Subcutaneous abdominal adipose tissue (tissue), 5 donors: ENCODE measurements around the gene HSD3B2.

ENCODE experiments used
- H3K27ac ChIP-seq: one replicate; pipeline ENCODE4 v1.7.0; 2013; ENCODE audit warnings: low read depth, mild to moderate bottlenecking, inconsistent platforms, low read length, moderate library complexity
- H3K27me3 ChIP-seq, 5 donors: one replicate each; pipeline ENCODE4 v1.7.0; 2013; ENCODE audit warnings: low read length in 5 of 5, inconsistent platforms in 1 of 5; ENCODE audit not compliant: control insufficient read depth in 5 of 5, insufficient read depth in 4 of 5
- H3K36me3 ChIP-seq, 5 donors: one replicate each; pipeline ENCODE4 v1.7.0; 2013; ENCODE audit warnings: low read length in 5 of 5; ENCODE audit not compliant: control insufficient read depth in 5 of 5, insufficient read depth in 5 of 5
- H3K4me1 ChIP-seq, 5 donors: one replicate each; pipeline ENCODE4 v1.7.0; 2013; ENCODE audit warnings: low read length in 5 of 5, mild to moderate bottlenecking in 3 of 5, moderate library complexity in 1 of 5; ENCODE audit not compliant: control insufficient read depth in 5 of 5, insufficient read depth in 5 of 5
- H3K4me3 ChIP-seq, 5 donors: one replicate each; pipeline ENCODE4 v1.7.0; 2013; ENCODE audit warnings: low read length in 5 of 5, low read depth in 1 of 5
- H3K9ac ChIP-seq, 5 donors: one replicate each; pipeline ENCODE4 v1.7.0; 2013; ENCODE audit warnings: low read length in 5 of 5, mild to moderate bottlenecking in 4 of 5, moderate library complexity in 3 of 5
- H3K9me3 ChIP-seq, 5 donors: one replicate each; pipeline ENCODE4 v1.7.0; 2013; ENCODE audit warnings: low read length in 5 of 5; ENCODE audit not compliant: control insufficient read depth in 5 of 5
- donor health status: healthy.
- donor health status: healthy.
- donor health status: healthy.
- donor health status: healthy.
- donor health status: healthy.

HSD3B2 gene

GRCh38 chr1:119394085-119394484 lies 20.9 kb upstream of the HSD3B2 start:
- H3K4me3 ChIP-seq = no peak overlapping the region
- H3K9me3 ChIP-seq = no peaks in the 10 kb centered on the region
- H3K4me1 ChIP-seq = no peaks in the 10 kb centered on the region
- H3K27me3 ChIP-seq = no peaks in the 10 kb centered on the region
- H3K27ac ChIP-seq = no peak overlapping the region
- H3K36me3 ChIP-seq = no peaks in the 10 kb centered on the region
- no peak overlapping the region for H3K9ac ChIP-seq

DNA sequence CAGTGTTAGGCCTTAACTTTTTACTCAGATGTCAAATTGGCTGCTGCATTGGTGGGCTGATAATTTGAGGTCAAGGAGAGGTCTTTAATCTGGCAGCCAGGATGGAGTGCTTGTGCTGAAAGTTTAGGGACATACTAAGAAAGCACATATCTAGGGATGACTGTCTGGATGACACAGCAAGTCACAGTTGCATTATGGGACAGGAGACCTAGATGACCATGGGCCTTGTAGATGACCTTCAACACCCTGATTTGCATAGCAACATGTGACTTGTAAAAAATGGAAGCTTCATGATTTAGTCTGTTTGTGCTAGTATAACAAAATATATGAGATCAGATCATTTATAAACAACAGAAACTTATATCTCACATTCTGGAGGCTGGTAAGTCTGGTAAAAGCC lies 18.0 kb upstream of the HSD3B2 start:
- Histone ChIP-seq H3K27ac (no peak overlapping the region), H3K4me1 (no peaks in the 10 kb centered on the region), H3K36me3 (no peaks in the 10 kb centered on the region), H3K27me3 (no peaks in the 10 kb centered on the region), H3K4me3 (no peak overlapping the region), H3K9me3 (no peaks in the 10 kb centered on the region), H3K9ac (no peak overlapping the region)

- H3K9me3 ChIP-seq = no peaks in the 10 kb centered on the region
- H3K36me3 ChIP-seq = no peaks in the 10 kb centered on the region
- H3K27ac ChIP-seq = no peak overlapping the region
- H3K4me3 ChIP-seq = no peak overlapping the region
- H3K4me1 ChIP-seq = no peaks in the 10 kb centered on the region
- no peaks in the 10 kb centered on the region for H3K27me3 ChIP-seq
- H3K9ac ChIP-seq = no peak overlapping the region
Observed at GRCh38 chr1:119397986-119398385, 17.0 kb upstream of the HSD3B2 start.

DNA sequence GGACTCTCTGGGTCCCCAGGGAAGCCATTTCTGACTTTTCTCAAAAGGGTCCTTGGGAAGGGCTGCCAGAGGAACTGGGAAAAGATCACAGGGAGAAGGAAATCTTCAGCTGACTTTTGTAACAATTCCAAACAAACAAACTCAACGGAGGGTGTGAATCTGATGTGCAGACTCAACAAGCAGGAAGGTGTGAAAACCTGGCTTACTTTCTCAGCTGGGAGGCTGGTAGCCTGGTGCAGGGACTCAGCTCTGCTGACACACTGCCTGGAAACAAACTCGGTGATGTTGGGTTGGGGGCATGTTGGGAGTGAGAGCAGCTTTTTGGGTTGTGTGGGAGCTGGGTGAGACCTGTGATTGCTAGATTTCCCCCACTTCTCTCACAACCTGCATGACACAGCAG lies 10.2 kb upstream of the HSD3B2 start:
- Histone ChIP-seq H3K9ac (no peak overlapping the region), H3K27ac (no peak overlapping the region), H3K36me3 (no peaks in the 10 kb centered on the region), H3K4me1 (no peaks in the 10 kb centered on the region), H3K27me3 (no peaks in the 10 kb centered on the region), H3K4me3 (no peak overlapping the region), H3K9me3 (peaks cover 0 to 7% (median 3%) of the 10 kb centered on the region in 5 donors)

DNA sequence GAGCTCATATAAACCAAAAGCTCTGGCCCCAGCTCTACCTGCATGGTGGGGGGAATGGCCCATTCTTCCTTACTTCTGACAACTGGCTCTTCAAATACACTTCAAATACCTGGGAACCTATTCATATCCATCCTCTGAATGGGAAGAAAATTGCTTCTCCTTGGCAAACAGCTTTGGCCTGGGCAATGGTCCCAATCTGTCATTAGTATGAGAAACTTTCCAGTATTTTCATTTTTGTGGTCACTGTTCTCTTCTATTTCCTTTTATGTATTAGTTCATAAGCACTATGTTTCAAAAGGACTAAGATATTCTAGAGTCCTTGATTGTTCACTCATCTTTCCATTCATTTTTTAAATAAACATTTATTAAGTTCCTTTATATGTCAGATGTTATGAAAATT lies 5.2 kb upstream of the HSD3B2 start:
- peaks cover 0 to 7% (median 3%) of the 10 kb centered on the region in 5 donors for H3K9me3 ChIP-seq
- no peak overlapping the region for H3K9ac ChIP-seq
- H3K27me3 ChIP-seq = no peaks in the 10 kb centered on the region
- no peaks in the 10 kb centered on the region for H3K36me3 ChIP-seq
- no peaks in the 10 kb centered on the region for H3K4me1 ChIP-seq
- no peak overlapping the region for H3K27ac ChIP-seq
- H3K4me3 ChIP-seq = no peak overlapping the region

- Histone ChIP-seq H3K4me1 (no peaks in the 10 kb centered on the region), H3K27ac (no peak overlapping the region), H3K9ac (no peak overlapping the region), H3K27me3 (no peaks in the 10 kb centered on the region), H3K4me3 (no peak overlapping the region), H3K36me3 (no peaks in the 10 kb centered on the region), H3K9me3 (peaks cover 0 to 4% (median 0%) of the 10 kb centered on the region in 5 donors)
Observed at GRCh38 chr1:119410961-119411360, 4.0 kb upstream of the HSD3B2 start.

DNA sequence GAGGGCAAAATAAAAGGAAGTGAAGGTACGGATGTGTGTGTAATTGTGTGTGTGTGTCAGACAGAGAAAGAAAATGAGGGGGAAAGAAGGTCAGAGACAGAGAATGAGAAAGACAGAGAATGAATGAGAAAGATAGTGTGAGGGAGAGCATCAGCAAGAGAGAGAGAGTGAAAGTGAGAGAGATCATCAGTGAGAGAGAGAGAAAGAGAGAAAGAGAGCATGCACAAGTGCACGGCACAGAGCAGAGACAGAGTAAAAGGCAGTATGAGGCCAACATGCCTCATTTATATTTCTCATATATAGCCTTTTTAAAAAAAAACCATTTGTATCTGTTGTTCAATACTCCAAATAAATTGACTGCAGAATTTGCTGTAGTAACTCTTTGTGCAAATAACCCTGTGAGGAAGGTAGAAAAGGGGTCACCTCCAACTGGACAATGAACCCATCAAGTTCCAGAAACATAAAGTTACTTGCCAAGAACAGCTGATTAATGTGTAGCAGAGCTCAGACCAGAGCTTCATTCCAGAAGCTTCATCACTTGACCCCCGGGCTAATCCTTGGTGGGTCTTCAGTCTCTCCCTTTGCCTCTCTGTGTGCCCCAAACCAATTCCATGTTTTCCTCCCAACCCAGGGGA lies 1.2 kb downstream of the HSD3B2 start:
- no peak overlapping the region for H3K9ac ChIP-seq
- H3K36me3 ChIP-seq = no peaks in the 10 kb centered on the region
- no peaks in the 10 kb centered on the region for H3K4me1 ChIP-seq
- no peaks in the 10 kb centered on the region for H3K9me3 ChIP-seq
- no peaks in the 10 kb centered on the region for H3K27me3 ChIP-seq
- H3K4me3 ChIP-seq = no peak overlapping the region
- H3K27ac ChIP-seq = no peak overlapping the region

DNA sequence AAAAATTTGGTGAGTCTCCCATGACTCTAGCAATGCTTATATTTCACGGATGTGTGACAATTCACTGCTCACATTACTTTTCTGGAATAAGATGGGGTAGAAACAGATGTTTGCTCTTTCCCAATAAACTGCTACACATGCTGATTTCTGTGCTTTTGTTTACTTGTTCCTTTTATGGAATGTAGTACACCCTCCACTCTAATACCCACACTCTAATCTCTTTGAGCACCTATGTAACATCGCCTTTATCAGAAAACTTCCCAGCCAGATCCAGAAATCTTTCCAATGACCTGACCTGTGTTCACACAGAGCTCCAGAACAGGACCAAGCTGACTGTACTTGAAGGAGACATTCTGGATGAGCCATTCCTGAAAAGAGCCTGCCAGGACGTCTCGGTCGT lies 4.2 kb downstream of the HSD3B2 start:
- H3K9ac ChIP-seq = no peak overlapping the region
- H3K4me3 ChIP-seq = no peak overlapping the region
- no peaks in the 10 kb centered on the region for H3K9me3 ChIP-seq
- no peaks in the 10 kb centered on the region for H3K27me3 ChIP-seq
- no peak overlapping the region for H3K27ac ChIP-seq
- no peaks in the 10 kb centered on the region for H3K36me3 ChIP-seq
- H3K4me1 ChIP-seq = no peaks in the 10 kb centered on the region

DNA sequence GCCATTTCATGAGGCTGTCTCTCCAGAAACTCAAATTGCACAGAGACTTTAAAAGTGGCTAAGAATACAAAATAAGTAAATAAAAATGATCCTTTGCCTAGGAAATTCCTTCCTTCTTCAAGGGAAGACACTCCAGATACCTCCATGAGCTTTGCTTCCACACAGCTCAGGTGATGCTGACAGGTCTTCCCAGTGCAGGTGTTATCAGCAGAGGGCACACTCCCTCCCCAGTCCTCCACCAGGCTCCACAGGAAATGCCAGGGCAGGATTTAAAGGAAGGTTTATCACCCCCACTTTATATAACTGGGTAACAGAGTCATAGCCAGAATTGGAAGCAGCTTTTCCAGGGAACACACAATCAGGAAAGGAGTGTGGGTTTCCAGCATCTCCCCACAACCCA lies 5.7 kb downstream of the HSD3B2 start:
- no peaks in the 10 kb centered on the region for H3K4me1 ChIP-seq
- H3K27ac ChIP-seq = no peak overlapping the region
- H3K9ac ChIP-seq = no peak overlapping the region
- H3K9me3 ChIP-seq = no peaks in the 10 kb centered on the region
- no peak overlapping the region for H3K4me3 ChIP-seq
- no peaks in the 10 kb centered on the region for H3K36me3 ChIP-seq
- H3K27me3 ChIP-seq = no peaks in the 10 kb centered on the region

DNA sequence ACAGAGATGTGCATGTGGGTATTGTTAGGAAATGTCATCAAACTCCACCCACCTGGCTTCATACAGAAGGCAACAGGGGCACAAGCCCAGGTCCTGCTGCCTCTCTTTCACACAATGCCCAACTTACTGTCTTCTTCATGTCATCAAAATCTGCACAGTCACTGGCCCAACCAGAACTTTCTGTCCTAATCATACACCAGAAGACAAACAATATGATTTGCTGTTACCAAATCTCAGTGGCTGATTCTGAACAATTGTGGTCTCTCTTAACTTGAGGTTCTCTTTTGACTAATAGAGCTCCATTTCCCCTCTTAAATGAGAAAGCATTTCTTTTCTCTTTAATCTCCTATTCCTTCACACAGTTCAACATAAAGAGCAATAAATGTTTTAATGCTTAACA lies 7.7 kb downstream of the HSD3B2 start:
- no peaks in the 10 kb centered on the region for H3K36me3 ChIP-seq
- no peaks in the 10 kb centered on the region for H3K9me3 ChIP-seq
- no peak overlapping the region for H3K9ac ChIP-seq
- H3K4me3 ChIP-seq = no peak overlapping the region
- H3K4me1 ChIP-seq = no peaks in the 10 kb centered on the region
- H3K27me3 ChIP-seq = no peaks in the 10 kb centered on the region
- no peak overlapping the region for H3K27ac ChIP-seq

- no peak overlapping the region for H3K4me3 ChIP-seq
- H3K9me3 ChIP-seq = no peaks in the 10 kb centered on the region
- H3K27me3 ChIP-seq = peaks cover 0 to 2% (median 0%) of the 10 kb centered on the region in 5 donors
- no peak overlapping the region for H3K9ac ChIP-seq
- H3K4me1 ChIP-seq = no peaks in the 10 kb centered on the region
- no peak overlapping the region for H3K27ac ChIP-seq
- no peaks in the 10 kb centered on the region for H3K36me3 ChIP-seq
Observed at GRCh38 chr1:119428991-119429390, 14.0 kb downstream of the HSD3B2 start.
